GM13976 (cell line): Measurements from ENCODE around the gene MYBBP1A.

Source experiments
- DNase-seq: peaks from one replicate; pipeline ENCODE4 v3.0.0; 2012; ENCODE audit warnings: low spot score
- CTCF ChIP-seq: IDR thresholded peaks from 2 replicates; pipeline ENCODE4 v1.5.1; 2012; ENCODE audit warnings: borderline replicate concordance, mild to moderate bottlenecking; ENCODE audit not compliant: insufficient read depth; ENCODE audit errors: extremely low read depth, missing control alignments, control extremely low read depth
- in situ Hi-C: fragments of 300-500 bp; cut with MboI; formaldehyde crosslinking; loops from one replicate; pipeline ENCODE4 v1.12.0; 2022; ENCODE audit warnings: low sequenced_read_pairs, mixed read lengths, inconsistent platforms; ENCODE audit not compliant: unreplicated experiment

Gene MYBBP1A

DNA sequence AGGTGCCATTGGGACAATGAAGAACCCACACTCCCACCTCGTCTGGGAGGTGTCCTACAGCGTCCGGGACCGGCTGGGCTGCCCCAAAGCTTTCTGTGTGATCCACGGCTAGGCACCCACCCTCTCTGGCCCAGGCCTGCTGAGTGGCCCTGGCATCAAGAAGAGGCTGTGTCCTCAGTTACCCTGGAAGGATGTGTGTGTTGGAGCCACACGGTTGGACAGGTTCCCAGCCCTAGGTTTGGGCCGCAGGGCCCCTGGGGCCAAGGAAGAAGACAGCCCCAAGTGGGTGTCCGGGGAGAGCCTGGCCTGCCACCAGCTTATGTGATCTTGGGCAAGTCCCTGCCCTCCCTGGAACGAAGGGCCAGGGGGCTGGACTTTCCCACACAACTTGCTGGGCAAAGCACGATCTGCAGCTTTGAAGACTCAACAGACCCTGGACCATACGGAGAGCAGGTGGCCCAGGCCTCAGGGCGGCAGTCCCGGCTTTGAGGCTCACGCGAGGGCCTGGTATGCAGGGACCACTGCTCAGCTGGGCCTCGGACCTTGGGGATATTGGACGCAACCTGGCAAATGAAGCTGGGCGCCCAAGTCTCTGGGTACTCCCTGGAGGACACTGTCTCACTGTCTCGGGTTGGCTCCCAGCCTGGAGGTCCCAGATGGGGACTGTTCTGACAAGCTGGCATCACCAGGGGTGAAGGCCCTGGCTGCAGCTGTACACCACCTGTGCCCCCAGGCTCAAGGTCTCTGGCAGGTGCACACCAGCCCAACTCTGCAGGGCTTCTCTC is 17.5 kb downstream of the MYBBP1A start:
- DNase-seq: no peak
- in situ Hi-C loops: no loop called here
- no peak for TF ChIP-seq CTCF

DNA sequence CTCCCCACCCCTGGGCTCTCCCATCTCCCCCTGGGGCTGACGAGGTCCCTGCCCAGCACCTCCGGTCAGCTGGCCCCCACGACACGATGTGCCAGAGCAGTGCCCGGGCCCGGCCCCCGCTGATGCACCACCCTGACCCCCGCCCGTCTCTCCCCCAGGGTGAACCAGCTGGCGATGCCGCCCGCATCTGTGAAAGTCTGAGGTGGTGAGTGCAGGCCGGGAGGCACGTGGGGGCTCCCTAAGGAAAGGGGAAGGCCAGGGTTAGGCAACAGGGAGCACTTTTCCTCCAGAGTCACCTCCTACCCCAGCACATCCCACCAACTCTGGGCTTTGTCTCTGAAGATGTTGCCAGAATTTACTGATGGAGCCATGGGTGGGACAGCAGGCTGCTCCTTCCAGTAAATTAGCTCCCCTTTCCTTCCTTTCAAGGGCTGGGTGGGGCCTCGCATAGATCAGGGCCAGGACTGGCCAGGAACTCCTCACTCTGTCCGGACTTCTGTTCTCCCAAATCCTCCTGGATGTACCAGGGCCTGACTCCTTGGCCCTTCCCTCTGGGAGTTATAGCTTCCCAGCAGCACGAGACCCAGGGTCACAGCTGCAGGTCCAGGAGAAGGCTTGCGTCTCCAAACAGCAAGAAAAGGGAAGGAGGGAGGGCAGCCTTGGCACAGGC is 18.3 kb downstream of the MYBBP1A start:
- DNase-seq: no peak
- no peak for TF ChIP-seq CTCF
- in situ Hi-C loops: no loop called here

- no peak for DNase-seq
- in situ Hi-C loops: no loop called here
Measured at GRCh38 chr17:4536259-4536741, 18.9 kb downstream of the MYBBP1A start.

DNA sequence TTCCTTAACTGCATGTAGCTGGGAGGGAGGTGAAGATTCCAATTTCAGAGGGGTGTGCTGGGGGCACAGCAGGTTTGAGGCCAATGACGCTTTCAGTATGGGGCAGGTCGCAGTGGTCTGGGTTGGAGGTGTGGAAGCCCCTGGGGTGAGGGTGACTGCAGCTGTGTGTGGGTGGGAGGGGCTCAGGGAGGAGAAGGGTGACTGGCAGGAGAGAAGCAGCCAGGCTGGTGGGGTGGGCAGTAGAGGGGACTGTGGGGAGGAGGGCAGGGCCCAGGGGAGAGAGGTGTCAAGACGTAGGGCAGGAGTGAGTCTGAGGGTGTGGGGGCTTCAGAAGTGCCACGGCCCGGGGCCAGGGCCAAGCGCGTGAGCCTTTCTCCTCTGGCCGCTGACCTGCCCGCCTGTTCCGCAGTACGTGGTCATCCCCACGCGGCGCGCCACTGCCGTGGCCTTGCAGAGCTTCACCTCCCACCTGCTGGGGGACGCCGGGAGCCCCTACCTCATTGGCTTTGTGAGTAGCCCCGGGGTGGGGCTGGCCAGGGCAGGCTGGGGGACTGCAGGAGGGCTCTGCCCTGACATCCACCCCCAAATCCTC is 19.4 kb downstream of the MYBBP1A start:
- in situ Hi-C loops: no loop called here
- no peak for TF ChIP-seq CTCF
- no peak for DNase-seq

More at GRCh38 chr17:4536259-4536741, 18.9 kb downstream of the MYBBP1A start:
- TF ChIP-seq CTCF: no peak

- no peak for TF ChIP-seq CTCF
Measured at GRCh38 chr17:4534928-4535666, 20.1 kb downstream of the MYBBP1A start.

DNA sequence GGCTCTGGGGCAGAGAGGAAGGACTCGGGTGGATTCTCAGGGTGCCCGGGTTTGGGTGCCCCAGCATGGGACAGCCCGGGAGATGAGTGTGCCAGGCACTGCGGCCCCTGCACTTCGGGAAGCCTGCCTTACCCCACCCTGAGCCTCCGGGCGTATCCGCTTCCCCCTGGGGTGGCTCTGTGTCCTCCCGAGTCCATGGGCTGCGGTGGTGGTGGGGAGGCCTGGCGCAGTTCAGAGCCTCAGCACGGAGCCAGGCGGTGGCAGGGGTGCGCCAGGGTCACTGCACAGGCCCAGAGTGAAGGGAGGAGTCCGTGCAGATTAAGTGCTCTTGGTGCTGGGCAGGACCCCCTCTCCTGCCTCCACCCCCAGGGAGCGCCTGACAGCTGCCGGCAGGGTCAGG is 20.7 kb downstream of the MYBBP1A start:
- in situ Hi-C loops: no loop called here
- no peak for DNase-seq
- no peak for TF ChIP-seq CTCF

More at GRCh38 chr17:4534928-4535666, 20.1 kb downstream of the MYBBP1A start:
- DNase-seq: no peak
- in situ Hi-C loops: no loop called here
